ENCODE measurements around the gene TSC22D4.
"Not testable (repeated sequence)": the region's sequence is repeated elsewhere in the genome, so short reads cannot be mapped to it uniquely, and the experiment has no call there.

Gene TSC22D4

GRCh38 chr7:100472121-100472851 lies 6.7 kb downstream of the TSC22D4 start:
- DNase-seq = no peak

GRCh38 chr7:100471021-100471420 lies 8.0 kb downstream of the TSC22D4 start:
- no peak for DNase-seq

DNA sequence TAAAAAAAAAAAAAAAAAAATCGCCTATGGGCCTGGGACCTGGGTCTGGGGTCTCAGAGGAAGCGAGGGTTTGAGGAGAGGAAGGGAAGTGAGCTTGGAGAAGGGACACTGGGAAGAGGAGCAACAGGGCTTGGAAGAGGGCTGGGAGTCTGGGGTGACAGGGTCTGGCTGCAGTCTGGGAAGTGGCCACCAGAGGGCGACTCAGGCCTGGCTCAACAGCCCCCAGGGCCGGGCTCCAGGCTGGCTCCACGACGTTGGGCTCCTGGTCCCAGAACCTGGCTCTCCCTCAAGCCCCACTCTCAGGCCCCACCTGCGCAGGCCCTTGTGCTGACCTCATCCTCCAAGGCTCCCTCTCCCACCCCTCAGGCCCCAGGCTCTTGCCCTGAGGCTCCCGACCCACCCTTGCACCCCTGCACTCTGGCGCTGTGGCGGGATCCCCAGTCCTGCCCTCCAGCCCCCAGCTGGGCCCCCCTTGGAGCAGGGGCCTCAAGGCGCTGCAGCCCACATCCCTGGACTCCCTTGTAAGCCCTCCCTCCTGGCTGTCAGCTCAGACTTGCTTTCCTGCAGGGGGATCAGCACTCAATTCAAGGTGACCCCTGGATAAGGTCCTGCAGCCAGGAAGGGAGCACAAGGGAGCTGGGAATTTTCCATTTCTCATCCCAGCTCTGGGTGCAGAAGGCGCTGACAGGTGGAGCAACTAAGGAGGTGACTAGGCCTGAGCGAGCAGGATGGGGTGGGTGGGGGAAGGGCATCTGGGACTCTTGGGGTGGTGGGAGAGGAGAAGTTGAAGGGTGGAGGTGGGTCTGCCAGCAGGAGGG lies 9.6 kb downstream of the TSC22D4 start:
- DNase-seq = peak; percentile 13 to 74

DNA sequence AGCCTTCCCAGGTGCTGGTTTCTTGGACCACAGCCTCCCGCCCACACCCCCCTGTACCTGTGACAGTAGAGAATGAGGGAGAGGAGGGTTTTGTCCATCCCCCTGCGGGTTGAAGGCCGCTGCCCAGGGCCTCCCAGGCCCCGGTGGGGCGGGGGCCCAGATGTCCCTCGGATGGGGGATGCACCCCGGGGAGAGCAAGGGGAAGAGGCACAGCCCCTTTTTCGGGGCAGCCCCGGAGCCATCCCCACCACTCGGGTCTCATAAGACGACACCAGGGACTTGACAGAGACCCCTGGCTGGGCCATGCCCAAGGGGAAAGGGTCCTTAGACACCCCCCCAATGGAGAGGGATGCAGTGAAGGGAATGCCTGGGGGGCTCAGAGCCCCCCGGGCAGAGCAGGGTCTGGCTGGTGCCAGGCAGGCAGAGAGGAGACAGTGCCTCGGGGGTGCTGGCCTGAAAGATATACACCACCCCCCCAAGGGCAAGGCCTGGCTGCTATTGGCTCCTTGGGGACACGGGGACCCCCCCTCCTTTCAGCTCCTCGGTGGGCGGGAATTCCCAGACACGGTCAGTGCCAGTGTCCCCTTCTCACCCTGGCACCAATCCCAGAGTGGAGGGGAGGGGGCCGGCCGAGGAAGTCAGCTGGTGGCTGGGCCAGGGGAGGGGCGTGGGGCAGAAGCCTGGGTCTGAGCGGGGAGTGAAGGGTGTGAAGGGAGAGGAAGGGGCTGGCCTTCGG lies 11.2 kb downstream of the TSC22D4 start:
- no peak for DNase-seq

- no peak for DNase-seq
Measured at GRCh38 chr7:100466653-100467605, 12.1 kb downstream of the TSC22D4 start.

- DNase-seq = peak; percentile 4 to 74
Measured at GRCh38 chr7:100465702-100466311, 13.2 kb downstream of the TSC22D4 start.

DNA sequence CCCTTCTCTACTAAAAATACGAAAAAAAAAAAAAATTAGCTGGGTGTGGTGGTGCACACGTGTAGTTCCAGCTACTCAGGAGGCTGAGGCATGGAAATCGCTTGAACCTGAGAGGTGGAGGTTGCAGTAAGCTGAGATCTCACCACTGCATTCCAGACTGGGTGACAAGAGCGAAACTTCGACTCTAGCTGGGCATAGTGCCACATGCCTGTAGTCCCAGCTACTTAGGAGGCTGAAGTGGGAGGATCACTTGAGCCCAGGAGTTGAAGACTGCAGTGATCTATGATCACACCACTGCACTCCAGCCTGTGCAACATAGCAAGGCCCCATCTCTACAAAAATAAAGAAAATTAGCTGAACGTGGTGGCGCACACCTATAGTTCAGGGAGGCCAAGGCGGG lies 13.7 kb downstream of the TSC22D4 start:
- DNase-seq = no peak

DNA sequence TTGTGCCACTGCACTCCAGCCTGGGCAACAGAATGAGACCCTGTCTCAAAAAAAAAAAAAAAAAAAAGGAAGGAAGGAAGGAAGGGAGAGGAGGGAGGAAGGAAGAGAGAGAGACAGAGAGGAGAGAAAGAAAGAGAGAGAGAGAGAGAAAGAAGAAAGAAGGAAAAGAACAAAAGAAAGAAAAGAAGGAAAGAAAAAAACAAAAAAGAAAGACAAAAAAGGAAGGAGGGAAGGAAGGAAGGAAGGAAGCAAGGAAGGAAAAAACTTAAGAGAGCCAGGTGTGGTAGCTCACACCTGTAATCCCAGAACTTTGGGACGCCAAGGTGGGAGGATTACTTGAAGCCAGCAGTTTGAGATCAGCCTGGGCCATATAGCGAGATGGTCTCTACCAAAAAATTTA lies 14.2 kb downstream of the TSC22D4 start:
- DNase-seq = no peak

- no peak for DNase-seq
Measured at GRCh38 chr7:100464210-100464660, 14.8 kb downstream of the TSC22D4 start, which contains the start of gene SPACDR. Gene SPACDR, minus strand, starts transcription at chr7:100464260. Its CDS starts 235 bp downstream, at chr7:100464025.

GRCh38 chr7:100457033-100457432 lies 22.0 kb downstream of the TSC22D4 start:
- no peak for DNase-seq

DNA sequence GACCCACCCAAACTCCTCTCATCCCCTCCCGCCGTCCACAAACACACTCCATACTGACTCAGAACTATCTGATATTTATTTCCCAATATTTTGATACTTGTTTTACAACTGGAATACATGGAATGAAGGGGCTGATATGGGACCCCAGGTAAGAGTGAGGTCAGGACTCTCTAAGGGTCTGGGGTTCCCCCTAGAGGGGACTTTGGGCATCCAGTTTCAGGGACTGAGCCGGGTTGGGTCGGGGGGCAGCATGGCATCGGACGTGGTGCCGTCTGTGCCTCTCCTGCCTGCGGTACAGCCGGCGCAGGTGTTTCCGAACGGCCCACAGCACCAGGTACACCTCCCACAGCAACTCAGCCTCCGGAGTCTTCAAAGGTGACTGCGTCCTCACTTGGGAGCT lies 22.5 kb downstream of the TSC22D4 start:
- DNase-seq = no peak

DNA sequence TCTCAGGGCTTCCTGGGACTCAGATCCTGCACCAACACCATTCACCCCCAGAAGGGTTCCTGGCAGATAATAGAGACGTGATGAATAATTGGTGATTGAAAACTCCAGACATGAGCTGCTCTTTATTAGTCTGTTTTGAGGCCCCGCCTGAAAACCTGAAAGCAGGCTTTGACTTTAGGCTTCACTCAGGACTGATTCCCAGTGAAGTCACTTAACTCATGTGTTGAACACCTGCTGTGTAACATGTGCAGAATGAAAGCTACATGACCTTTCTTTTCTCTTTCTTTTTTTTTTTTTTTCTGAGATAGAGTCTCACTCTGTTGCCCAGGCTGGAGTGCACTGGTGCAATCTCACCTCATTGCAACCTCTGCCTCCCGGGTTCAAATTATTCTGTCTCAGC lies 23.8 kb downstream of the TSC22D4 start:
- DNase-seq = no peak

DNA sequence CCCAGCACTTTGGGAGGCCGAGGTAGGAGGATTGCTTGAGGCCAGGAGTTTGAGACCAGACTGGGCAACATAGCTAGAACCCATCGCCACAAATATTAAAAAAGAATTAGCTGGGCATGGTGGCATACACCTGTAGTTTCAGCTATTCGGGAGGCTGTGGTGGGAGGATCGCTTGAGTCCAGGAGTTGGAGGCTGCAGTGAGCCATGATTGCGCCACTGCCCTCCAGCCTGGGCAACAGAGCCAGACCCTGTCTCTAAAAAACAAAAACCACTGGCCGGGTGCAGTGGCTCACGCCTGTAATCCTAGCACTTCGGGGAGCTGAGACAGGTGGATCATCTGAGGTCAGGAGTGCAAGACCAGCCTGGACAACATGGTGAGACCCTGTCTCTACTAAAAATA lies 25.2 kb downstream of the TSC22D4 start:
- not testable (repeated sequence) for DNase-seq

DNA sequence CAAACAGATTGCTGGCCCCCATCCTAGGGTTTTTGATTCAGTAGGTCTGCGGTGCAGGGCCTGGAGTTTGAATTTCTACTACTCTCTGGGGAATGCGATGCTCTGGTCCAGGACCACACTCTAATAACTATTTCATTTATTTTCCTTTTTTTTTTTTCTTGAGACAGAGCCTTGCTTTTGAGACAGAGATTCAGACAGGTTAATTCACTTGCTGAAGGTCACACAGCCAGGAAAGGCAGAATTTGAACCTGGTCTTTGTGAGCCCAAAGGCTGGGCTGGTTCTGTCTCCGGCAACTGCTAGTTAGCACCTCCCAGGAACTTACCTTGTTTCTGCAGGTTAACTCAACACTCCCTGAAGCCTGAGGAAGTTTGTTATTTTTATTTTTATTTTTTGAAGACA lies 26.5 kb downstream of the TSC22D4 start:
- no peak for DNase-seq

DNA sequence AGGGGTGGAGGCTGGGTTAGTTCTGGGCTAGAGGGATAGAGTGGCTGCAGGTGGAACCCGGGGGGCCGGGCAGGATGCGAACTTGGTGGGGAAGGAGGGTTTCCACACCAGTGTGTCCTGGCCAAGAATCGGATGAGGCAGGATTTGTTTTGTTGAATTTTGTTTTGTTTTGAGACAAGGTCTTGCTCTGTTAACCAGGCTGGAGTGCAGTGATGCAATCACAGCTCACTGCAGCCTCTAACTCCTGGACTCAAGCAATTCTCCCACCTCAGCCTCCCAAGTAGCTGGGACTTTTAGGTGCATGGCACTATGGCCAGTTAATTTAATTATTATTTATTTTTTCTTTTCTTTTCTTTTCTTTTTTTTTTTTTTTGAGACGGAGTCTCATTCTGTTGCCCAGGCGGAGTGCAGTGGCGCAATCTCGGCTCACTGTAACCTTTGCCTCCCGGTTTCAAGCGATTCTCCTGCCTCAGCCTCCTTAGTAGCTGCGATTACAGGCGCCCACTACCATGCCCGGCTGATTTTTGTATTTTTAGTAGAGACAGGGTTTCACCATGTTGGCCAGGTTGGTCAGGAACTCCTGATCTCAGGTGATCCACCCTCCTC lies 29.7 kb downstream of the TSC22D4 start:
- no peak for DNase-seq

- not testable (repeated sequence) for DNase-seq
Measured at GRCh38 chr7:100447363-100447762, 31.7 kb downstream of the TSC22D4 start.

DNA sequence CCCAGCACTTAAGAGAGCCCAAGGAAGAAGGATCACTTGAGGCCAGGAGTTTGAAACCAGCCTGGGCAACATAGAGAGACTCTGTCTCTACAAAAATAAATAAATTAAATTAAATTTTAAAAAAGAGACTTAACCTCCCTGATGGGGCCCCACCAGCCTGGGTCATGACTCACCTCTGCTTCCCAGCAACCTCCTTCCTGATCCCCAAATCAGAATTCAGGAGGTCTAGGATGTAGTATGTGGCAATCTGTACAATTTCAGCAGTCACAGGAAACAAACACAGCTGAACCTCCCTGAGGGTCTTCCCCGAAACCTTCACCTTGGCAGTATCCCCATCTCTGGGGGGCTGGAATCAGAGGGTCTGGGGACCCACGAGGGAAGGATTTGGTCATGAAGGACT lies 33.0 kb downstream of the TSC22D4 start:
- no peak for DNase-seq

GRCh38 chr7:100444311-100445278 lies 34.4 kb downstream of the TSC22D4 start:
- DNase-seq = no peak

- no peak for DNase-seq
Measured at GRCh38 chr7:100443096-100443840, 35.7 kb downstream of the TSC22D4 start.
